ENCODE measurements around the gene SV2B.

SV2B gene

DNA sequence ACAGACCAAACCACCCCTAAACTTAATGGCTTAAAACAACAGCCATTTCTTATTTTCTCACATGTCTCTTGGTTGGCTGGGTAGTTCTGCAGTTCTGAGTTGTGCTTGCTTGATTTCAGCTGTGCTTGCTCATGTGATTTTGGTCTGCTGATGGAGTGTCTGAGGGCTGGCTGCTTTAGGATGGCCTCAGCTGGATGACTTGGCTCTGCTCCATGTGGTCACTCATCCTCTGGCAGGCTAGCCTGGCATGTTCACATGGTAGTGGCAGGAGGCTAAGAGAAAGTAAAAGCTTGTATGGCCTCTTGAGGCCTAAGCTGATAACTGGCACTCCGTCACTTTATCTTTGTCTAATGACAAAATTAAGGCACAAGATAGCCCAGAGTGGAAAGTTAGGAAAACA is 4.1 kb downstream of the SV2B start:
- DNase-seq (ENCODE audit: low read depth in 2 of 2): no peak

DNA sequence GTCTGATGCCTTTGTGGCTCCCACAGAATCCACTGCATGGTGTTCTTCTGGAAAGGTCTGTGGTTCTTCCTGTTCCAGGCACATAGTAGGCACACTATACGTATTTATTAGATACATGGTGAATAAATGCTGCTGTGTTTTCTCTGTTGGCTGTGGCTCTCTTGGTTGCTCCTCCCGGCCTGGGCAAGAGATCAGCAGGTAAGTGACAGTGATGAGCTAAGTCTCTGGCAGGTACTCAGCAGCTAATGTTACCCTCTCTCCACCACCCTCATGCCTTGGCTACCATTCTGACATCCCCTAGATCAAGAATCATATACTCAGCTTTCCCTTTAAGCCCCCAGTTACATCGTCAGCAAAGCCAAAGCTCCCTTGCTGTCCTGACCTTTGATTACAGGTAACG is 8.4 kb downstream of the SV2B start:
- DNase-seq (ENCODE audit: low read depth in 2 of 2): no peak

DNA sequence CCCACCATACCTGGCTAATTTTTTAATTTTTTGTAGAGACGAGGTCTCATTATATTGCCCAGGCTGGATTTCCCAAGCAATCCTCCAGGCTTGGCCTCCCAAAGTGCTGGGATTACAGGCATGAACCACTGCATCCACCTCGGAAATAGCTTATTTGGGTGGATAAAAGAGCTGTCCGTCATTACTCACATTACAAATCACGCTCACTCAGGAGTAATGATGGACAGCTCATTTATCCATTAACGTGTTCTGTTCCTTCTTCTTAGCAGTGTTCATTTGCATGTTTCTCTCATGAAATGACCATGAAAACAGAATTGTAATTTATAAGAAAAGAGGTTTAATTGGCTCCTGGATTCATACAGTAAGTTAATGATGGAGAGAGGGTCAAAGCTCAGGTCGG is 9.8 kb downstream of the SV2B start:
- no peak for DNase-seq (ENCODE audit: low read depth in 2 of 2)

DNA sequence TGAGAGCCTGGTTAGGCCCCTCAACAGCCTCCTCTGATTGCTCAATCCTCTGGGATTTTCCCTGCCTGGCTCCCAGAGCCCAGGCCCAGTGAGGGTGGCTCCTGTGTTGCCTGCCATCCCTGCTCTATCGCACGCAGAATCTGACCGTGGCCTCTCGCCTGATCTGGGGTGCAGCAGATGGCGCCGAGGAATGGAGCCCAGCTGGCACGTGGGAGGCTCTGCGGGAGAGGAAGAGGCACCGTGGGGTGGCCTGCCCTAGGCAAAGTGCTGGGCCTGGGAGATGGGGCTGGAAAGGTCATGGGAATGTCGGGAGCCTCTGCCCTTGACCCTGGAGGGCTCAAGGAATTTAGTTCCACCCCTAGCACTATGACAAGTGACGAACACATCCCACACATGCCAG is 10.3 kb downstream of the SV2B start:
- no peak for DNase-seq (ENCODE audit: low read depth in 2 of 2)

DNA sequence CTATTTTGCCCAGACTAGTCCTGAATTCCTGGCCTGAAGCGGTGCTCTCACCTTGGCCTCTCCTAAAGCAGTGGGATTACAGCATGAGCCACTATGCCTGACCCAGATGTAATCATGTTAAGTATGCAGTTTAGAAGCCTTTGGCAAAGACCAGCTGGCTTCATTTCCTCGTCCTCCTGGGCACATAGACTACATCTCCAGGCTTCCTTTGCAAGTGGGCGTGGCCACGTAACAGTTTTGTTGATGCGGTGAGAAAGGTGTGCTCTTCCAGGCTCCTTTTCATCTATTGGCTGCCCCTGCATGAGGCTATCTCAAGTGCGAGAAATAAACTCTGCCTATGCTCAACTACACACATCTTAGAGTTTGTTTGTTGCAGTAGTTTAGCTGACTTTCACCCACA is 13.0 kb downstream of the SV2B start:
- no peak for DNase-seq (ENCODE audit: low read depth in 2 of 2)

DNA sequence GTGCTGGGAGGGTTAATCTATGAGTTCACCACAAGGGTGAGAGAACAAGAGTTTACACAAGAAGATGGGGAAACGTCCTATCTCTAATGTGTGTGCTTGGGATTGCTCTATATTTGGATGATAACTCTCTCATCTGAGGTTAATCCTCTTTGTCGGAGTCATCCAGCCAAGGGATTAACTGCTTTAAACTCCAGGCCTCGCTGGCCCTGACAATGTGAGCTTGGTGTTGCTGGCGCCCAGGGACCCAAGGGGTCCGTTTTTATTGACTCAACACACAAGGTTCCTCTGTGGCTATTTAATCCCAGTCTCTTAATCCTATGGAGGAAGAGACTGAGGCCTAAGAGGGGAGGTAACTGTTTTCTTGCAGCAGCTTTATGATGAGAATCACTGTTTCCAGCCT is 14.2 kb downstream of the SV2B start:
- no peak for DNase-seq (ENCODE audit: low read depth in 2 of 2)

DNA sequence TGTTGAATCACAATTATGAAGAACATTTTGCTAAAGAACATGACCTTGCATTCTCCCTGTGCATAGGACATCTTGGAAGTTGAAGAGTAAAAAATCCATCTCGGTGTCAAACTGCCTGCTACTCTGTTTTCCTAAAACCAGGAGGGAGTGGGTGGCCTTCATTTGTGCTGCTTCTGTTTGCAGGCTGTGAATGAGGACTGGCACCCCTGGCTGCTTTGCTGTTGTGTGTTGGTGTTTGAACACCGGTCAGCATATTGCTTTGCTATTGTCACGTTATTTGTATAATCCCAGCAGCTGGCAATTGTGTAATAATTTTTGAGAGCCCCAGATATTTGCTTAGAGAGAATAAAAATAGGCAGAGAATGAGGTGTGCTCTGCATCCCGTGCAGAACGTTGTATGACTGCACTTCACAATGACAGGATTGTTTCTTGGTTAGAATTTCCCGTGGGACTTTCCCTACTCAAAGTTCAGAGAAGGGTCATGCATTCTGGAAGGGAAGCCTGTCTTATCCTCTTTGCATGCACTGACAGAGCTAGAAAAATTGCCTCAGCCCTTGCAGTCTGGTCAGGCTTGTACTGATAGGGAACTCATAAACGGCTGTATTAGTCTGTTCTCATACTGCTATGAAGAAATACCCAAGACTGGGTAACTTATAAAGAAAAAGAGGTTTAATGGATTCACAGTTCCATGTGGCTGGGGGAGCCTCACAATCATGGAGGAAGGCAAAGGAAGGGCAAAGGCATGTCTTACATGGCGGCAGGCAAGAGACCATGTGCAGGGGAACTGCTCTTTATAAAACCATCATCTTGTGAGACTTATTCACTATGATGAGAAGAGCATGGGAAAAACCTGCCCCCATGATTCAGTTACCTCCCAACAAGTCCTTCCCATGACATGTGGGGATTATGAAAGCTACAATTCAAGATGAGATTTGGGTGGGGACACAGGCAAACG is 16.3 kb downstream of the SV2B start:
- no peak for DNase-seq (ENCODE audit: low read depth in 2 of 2)

DNA sequence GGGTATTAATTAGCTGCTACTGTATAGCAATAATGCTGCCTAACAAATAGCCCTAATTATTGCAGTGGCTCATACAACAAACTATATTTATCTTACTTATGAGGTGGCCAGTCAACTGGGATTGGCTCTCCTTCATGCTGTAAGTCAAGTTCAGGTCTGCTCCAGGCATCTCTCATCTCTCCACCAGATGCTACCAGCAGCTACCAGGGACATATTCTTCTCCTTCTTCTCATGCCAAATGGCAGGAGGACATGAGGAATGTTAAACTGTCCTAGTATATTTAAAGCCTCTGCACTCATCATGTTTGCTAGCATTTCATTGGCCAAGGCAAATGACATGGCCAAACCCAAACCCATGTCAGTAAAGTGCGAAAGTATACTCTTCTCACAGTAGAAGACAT is 17.3 kb downstream of the SV2B start:
- no peak for DNase-seq (ENCODE audit: low read depth in 2 of 2)

DNA sequence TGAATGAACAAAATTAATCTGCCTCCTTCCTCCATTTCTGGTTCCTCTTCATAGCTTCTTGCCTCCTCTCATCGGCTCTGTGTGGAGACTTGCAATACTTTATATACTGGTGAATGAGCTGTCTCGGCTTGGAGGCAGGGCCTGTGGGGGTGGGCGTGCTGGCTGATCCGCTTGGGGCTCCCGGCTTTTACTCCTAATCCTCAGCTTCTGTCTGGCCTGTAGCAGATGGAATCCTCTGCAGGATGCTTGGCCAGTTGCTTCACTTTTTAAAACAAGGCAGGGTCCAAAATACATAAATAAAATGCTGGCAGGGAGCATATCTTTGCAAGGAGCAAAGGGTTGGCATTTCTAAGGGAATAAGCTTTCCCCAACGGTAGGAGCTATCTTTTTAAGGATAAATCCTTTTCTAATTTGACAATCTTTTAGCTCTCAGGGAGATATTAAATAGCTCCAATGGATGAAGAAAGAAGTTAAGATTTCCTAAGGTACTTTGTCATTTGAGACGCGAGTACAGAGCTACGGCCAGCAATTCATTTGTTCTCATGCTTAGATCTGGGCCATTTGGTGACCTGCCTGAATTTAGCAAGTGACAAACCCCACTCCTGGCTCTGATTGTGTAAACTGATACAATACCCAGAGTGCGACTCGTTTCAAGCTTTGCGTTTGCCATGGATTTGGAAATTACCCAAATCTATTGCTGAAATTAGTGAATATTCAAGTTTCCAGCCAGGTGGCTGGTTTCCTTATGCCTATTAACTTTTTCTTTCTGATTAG is 18.9 kb downstream of the SV2B start:
- DNase-seq (ENCODE audit: low read depth in 2 of 2): no peak

DNA sequence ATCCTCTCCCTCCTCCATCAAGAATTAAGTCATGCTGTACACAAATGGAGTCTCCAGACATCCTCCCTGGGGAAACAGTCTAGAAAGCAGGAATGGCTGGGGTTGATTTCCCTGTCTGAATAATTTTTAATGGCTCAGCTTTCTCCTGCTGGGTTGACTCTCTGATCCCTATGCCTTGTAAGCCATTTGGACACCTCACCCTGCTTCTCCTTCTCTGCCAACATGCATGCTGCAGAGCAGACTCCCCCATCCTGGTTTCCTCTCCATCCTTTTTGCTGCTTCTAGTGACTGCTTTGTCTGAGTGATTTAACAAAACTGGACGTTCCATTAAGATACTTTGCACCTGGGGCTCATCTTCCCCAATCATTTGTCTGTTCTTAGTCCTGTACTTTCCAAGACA is 22.2 kb downstream of the SV2B start:
- DNase-seq (ENCODE audit: low read depth in 2 of 2): no peak

DNA sequence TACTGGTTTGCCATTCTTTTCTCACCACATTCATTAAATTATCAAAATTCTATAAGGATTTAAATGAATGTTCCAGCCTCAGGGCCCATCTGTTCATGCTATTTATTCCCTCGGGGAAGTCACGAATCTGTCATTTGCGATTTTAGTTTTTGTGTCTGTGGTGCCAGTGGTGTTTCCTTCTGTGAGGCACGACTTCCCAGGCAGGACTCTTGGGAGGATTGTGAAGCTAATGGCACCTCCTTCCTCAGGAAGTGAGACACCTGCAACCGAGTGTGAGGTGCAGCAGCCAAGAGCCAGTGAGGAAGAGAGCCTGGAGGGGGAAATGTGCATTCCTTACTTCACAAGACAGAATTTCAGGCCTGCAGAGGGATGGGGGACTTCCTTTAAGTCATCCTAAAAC is 24.1 kb downstream of the SV2B start:
- DNase-seq (ENCODE audit: low read depth in 2 of 2): no peak

DNA sequence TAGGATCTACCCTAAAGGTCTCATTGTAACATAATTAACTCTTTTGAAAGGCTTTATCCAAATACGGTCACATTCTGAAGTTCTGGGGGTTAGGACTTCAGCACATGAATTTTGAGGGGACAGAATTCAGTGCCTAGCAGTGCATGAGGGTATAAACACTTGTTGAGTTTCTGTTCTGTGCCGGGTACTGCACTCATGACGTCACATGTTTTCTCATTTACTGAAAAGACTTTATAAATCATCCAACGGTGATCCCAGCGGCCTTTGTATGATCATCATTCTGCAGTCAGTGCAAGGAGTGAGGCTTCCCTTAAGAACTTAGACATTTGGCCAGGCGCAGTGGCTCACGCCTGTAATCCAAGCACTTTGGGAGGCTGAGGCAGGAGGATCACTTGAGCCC is 25.1 kb downstream of the SV2B start:
- no peak for DNase-seq (ENCODE audit: low read depth in 2 of 2)

DNA sequence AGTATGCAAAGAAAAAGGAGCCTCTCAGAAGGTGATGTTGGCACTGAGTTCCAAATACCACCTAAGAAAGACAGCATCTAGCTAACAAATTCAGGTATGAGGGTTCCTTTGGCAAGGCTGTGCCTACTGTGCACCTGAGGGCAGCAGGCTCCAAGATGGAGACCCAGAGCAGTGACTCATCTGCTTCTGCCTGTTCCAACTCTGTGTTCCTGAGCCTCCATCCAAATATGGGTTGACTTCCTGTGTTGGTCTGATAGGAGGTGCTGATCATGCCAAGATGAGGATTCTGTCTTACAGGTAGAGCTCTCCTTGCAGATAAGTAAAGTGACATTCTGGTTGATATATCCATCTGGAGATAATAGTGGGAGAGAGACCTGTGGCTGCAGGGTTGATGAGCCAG is 26.0 kb downstream of the SV2B start:
- no peak for DNase-seq (ENCODE audit: low read depth in 2 of 2)

DNA sequence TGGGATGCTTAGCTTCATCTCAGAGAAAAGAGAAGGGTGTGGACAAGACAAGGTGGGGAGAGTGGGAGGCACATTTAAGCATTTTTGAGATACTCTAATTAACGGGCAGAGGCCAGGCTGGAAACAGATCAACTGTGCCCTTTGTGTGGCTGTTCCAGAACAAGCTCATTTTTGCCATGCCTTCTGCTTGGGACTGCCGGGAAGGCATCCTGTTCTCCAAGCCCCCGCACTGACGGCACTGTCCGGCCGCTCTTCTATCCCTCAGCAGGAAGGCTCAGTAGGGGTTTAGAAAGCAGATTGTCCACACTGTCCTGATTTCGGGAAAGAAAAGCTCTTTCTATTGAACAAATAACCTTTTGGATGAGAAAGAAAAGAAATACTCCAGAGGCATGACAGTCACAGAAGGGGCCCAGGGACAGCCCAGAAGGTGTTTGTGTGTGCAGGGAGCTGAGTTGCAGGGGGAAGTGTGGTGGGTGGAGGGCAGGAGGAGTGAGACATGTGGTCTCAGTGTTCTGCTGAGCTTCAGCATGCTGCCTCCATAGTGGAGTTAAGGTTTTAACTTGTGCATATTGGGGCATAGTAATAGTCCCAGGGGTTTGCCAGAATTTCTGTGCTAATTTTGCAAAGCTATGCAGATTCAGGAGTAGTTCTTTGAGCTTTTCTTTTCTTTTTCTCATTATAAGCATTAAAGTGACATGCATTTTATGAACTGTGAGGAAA is 27.3 kb downstream of the SV2B start:
- no peak for DNase-seq (ENCODE audit: low read depth in 2 of 2)

DNA sequence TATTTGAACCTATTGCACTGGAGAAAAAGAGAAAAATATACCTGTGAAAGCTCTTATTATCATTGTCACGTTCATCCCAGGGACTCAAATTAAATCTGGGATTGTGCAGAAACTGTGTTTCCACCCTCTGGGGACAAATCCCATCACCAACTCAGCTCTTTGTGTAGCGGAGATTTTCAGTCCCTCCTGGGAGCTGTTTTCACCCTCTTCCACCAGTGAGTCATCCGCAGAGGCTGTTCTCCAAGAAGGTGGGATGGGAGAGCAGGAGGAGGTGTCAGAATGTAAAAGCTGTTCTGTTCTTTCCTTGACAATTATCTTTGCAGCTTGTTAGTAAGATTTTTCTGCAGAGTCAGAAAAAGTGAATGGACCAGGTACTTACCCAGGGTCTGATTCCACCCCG is 28.0 kb downstream of the SV2B start:
- DNase-seq (ENCODE audit: low read depth in 2 of 2): no peak

DNA sequence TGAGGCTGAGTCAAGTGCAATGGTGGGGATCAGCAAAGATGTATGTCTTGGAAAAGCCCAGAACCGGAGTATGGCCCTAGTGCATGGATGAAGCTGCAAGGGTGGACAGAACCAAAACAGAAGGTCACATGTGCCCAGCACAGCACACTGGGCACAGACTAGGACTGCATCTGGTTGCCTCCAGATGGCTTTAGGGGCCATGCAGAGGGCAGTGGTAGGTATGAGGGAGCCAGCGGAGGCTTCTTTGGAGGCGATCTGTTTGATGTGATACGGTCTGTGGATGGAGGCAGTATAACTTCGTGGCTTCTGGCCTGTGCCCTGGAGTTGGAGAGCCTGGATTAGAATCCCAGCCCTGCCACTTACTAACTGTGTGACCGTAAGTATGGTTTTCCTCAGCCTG is 29.4 kb downstream of the SV2B start:
- DNase-seq (ENCODE audit: low read depth in 2 of 2): no peak

DNA sequence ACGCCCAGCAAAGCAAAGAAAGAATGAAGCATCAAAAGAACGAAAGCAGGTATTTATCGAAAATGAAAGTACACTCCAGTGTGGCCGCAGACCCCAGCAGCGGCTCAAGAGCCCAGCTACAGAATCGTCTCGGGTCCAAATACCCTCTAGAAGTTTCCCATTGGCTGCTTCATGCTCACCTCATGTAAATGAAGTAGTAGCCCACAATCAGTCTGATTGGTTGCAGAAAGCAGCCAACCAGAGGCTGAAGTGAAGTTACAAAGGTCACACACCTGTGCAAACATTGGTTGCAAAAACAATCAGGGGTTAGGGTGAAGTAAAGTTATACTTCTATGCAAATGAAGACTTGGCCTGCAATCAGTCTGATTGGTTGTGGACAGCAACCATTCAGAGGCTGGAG is 32.0 kb downstream of the SV2B start:
- DNase-seq (ENCODE audit: low read depth in 2 of 2): no peak

DNA sequence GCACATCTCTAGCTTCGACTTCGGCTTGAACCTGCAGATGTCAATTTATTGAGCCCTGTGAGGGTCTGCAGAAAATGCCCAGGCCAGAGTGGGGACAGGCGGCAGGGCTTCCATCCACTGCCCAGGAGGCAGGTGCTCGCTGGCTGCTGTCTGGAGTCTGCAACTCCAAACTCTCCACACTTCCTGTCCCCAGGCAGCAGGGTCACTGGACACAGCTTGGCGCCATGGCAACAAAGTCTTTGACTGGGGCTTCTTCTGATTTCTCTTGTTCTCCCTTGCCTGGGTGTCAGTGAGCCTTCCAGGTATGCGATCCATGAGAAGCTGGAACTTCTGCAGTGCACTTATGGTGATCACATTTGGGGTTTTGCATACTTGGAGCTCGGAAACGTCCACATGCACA is 33.5 kb downstream of the SV2B start:
- DNase-seq (ENCODE audit: low read depth in 2 of 2): no peak

DNA sequence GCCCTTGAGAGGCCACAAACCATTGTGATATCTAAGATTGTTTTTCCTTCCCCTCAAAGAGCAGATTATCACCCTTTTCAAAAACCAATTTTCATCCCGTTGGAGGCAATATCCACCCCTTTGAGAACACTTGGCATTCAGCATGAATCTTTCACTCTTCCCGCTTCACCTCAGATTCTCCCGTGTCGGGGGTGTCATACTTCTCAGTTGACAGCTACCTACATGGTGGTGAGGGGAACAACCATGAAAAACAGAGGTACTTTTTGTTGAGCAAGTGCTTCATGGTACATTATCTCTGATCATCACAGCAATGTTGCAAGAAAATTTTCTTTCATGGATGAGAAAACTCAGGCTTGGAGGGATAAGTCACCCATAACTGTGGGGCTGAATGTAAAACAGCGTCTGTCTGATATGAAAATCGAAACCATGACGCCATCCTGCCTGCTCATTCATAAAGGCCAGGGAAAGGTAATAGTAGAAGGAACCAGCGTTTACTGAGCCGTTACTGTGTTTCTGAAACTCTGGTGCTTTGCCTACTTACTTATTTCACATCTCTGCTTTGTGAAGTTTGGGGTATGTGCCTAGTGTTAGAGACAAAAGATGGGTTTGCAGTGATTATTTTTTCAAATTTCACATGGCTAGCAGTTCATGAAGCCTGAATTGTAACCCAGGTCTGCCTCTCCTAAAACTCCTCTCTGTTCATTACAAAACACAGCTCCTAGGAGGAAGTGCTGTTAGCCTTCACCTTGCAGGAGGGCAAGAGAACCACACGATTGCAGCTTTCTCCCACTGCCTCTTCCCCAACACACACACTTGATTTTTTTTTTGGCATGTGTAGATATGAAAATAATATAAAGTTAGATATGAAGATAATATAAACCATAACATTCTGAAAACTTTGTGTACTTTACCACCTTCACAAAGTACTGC is 35.4 kb downstream of the SV2B start:
- DNase-seq (ENCODE audit: low read depth in 2 of 2): no peak

DNA sequence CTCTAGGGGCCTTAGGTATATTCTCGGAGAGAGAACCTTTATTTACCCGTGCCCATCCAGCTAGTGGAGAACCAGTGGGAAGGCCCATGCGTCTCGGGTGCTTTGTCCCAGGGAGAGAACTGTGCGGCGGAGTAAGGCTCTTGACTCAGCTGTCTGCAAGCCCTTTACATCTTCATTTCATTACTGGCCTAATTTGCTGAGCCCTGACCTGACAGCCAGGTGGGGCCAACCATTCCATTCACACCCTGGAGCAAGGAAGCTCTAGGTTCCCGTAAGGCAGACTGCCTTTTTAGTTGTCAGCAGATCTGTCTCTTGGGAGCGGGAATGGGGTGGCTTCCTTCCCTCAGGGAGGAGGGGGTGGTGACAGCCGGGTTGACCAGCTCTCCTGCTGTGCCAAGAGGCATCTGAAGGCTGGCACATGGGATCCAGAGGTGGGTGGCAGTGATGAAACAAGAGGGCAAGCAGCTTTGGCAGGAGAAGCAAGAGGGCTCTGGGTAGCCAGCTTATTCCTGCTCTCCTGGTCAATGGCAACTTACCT is 36.4 kb downstream of the SV2B start:
- no peak for DNase-seq (ENCODE audit: low read depth in 2 of 2)

DNA sequence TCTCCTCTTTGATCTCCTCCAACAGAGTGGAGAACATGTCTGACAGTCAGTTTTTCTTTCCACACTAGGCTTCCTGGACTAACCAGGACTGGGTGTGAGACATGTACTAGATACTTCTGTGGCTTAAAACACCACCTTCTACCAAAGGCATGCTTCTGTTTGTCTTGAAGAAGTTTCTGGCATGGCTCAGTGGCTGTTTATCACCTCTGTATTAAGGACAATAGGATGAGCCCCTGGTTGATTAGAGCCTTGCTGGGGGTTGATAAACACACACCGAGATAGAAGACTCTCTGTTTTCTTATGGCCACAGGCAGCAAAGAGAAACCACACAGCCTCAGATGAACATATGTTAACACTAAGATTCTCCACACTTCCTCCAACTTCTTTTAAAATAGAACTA is 40.5 kb downstream of the SV2B start:
- no peak for DNase-seq (ENCODE audit: low read depth in 2 of 2)

All from stimulated activated CD8-positive, alpha-beta memory T cell treated with anti-CD3 and anti-CD28 coated beads, Interleukin-2, amount 100 ng/mL, for 1 hour (primary cell).